Mesothelial cell of epicardium (in vitro differentiated cells): ENCODE data around the gene KLHL35. TPM values are rescaled to one million over a fixed set of nuclear protein-coding genes. Genes with fewer than 3 reads are reported as not detected.

ENCODE experiments used
- DNase-seq, 2 experiments: peaks; one replicate each; pipeline ENCODE4 v3.0.0; 2021; ENCODE audit warnings: low spot score in 2 of 2; ENCODE audit not compliant: unreplicated experiment in 2 of 2
- H3K27ac Mint-ChIP-seq: 2 replicates; pipeline ENCODE4 v1.8.0; 2021; ENCODE audit warnings: mixed read lengths
- H3K27me3 Mint-ChIP-seq: 2 replicates; pipeline ENCODE4 v1.8.0; 2021; ENCODE audit warnings: low read depth, mixed read lengths
- H3K36me3 Mint-ChIP-seq: 2 replicates; pipeline ENCODE4 v1.8.0; 2021; ENCODE audit warnings: mixed read lengths
- H3K4me1 Mint-ChIP-seq: 2 replicates; pipeline ENCODE4 v1.8.0; 2021; ENCODE audit warnings: mixed read lengths
- H3K4me3 Mint-ChIP-seq: 2 replicates; pipeline ENCODE4 v1.8.0; 2021; ENCODE audit warnings: mild to moderate bottlenecking, moderate library complexity, mixed read lengths
- H3K9me3 Mint-ChIP-seq: 2 replicates; pipeline ENCODE4 v1.8.0; 2021; ENCODE audit warnings: mixed read lengths
- total RNA-seq: library from RNA; stranded (reverse); gene quantifications from 3 replicates; pipeline ENCODE4 v1.2.1, GENCODE V29; 2021
- TF ChIP-seq, protein P1 (sequence below): fragments of 200-600 bp; sonication (generic); IDR thresholded peaks from one replicate; pipeline ENCODE4 v1.5.0; 2021; ENCODE audit warnings: antibody characterized with exemption; ENCODE audit not compliant: unreplicated experiment

KLHL35 gene
- total RNA-seq, 1 donor from 2014 or later: 0.67 TPM

DNA sequence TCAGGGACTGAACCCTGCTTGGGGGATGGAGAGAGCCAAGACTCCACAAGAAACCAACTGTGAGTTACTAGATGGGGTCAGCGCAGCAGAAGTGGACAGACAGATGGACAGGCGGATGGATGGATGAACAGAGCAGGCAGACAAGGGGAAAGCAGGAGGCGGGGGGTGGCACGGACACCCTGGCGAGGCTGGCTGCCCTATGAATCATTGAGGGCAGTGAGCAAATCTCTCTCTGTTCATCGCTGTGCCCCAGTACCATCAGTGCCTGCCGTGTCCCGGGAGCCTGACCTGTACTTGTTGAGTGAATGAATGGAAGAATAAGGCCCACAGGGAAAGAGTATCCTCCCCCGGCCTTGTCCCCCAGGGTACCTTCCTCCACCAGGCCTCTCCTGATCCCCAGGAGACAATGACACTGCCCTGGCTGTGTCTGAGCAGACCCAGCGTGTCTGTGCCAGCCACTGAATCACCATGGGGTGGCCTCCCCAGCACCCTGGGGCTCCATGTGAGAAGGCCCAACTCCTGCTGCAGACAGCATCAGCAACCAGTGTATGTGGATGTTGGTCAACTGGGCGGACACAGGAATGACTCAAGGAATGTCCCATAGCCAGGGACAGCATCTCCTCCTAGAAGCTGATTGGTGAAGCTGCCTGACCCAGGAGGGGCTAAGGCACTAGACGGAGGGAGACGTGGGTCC lies 5.1 kb upstream of the KLHL35 start:
- Mint-ChIP-seq H3K27ac (no peak overlapping the region), H3K36me3 (no peaks in the 10 kb centered on the region), H3K9me3 (no peaks in the 10 kb centered on the region), H3K27me3 (peaks cover 18% of the 10 kb centered on the region), H3K4me1 (no peaks in the 10 kb centered on the region), H3K4me3 (no peak overlapping the region)
- TF ChIP-seq, protein P1, sequence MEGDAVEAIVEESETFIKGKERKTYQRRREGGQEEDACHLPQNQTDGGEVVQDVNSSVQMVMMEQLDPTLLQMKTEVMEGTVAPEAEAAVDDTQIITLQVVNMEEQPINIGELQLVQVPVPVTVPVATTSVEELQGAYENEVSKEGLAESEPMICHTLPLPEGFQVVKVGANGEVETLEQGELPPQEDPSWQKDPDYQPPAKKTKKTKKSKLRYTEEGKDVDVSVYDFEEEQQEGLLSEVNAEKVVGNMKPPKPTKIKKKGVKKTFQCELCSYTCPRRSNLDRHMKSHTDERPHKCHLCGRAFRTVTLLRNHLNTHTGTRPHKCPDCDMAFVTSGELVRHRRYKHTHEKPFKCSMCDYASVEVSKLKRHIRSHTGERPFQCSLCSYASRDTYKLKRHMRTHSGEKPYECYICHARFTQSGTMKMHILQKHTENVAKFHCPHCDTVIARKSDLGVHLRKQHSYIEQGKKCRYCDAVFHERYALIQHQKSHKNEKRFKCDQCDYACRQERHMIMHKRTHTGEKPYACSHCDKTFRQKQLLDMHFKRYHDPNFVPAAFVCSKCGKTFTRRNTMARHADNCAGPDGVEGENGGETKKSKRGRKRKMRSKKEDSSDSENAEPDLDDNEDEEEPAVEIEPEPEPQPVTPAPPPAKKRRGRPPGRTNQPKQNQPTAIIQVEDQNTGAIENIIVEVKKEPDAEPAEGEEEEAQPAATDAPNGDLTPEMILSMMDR: no peak
- no peak for DNase-seq

DNA sequence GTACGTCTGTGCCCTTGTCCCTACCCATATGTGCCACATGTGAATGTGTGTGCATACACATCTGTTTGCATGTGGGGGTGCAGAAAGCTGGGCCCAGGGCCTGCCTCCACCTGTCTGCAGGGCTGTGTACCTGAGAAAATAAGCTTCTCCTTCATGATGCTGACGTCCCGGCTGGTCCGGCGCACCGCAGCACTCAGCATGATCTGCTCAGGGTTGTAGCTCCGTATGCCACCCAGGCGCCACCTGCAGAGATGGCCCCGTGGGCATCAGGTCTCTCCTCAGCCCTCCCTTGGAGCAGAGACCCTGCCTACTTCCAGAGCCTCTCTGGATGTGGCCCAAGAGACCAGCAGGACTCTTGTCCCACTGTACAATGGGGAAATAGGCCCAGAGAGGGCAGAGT lies 3.8 kb upstream of the KLHL35 start:
- Mint-ChIP-seq H3K36me3 (no peaks in the 10 kb centered on the region), H3K4me3 (no peak overlapping the region), H3K9me3 (no peaks in the 10 kb centered on the region), H3K4me1 (peaks cover 2% of the 10 kb centered on the region), H3K27me3 (peaks cover 31% of the 10 kb centered on the region), H3K27ac (no peak overlapping the region)
- DNase-seq: no peak
- TF ChIP-seq, protein P1: no peak

DNA sequence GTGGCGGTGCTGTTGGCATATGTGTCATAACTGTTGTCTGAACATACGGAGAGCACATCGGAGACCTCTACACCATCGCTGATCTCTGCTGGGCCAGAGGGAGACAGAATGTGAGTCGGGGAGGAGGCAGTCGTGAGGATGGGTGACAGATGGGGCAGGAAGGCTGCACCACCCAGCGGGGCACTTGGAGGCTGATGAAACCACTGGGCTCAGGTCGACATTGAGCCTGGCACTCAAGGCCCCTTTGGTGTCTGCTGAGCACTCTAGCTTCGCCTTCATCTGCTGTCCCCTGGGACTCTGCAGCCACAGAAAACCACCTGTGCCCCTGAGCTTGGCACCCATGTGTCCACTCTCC lies 2.5 kb upstream of the KLHL35 start:
- H3K27ac Mint-ChIP-seq: no peak overlapping the region
- H3K27me3 Mint-ChIP-seq: peaks cover 44% of the 10 kb centered on the region
- TF ChIP-seq, protein P1: no peak
- no peak overlapping the region for H3K4me3 Mint-ChIP-seq
- peaks cover 5% of the 10 kb centered on the region for H3K4me1 Mint-ChIP-seq
- H3K36me3 Mint-ChIP-seq: no peaks in the 10 kb centered on the region
- no peaks in the 10 kb centered on the region for H3K9me3 Mint-ChIP-seq
- DNase-seq: no peak

GRCh38 chr11:75434886-75435570 lies 2.0 kb upstream of the KLHL35 start:
- Mint-ChIP-seq H3K4me3 (no peak overlapping the region), H3K9me3 (no peaks in the 10 kb centered on the region), H3K27me3 (peaks cover 46% of the 10 kb centered on the region), H3K36me3 (no peaks in the 10 kb centered on the region), H3K27ac (no peak overlapping the region), H3K4me1 (peaks cover 6% of the 10 kb centered on the region)
- DNase-seq: no peak
- TF ChIP-seq, protein P1: no peak

DNA sequence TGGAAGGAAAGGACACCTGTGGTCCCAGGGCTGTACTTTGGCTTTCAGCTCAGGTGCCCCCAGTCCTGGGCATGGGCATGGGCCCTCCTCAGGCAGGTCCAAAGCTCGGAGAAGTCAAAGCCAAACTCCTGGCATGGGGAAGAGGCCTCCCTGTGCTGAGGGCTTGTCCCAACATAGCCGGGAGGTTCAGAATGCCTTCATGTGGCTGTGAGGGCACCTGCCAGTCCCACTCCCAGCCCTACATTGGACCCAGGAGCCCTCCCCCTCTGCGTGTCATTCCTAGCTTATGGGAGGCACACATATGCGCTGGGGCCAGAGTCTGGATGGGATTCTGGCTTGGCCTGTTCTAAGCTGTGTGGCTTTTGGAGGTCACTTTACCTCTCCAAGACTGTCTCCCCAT lies 1.0 kb upstream of the KLHL35 start:
- H3K4me1 Mint-ChIP-seq: peaks cover 9% of the 10 kb centered on the region
- no peak overlapping the region for H3K4me3 Mint-ChIP-seq
- H3K27me3 Mint-ChIP-seq: peaks cover 50% of the 10 kb centered on the region
- DNase-seq: no peak
- TF ChIP-seq, protein P1: no peak
- peaks cover 3% of the 10 kb centered on the region for H3K36me3 Mint-ChIP-seq
- no peak overlapping the region for H3K27ac Mint-ChIP-seq
- peaks cover 4% of the 10 kb centered on the region for H3K9me3 Mint-ChIP-seq
